OCI-LY1 (cell line): ENCODE measurements around the gene DNAAF5.

Experiments
- H2AFZ ChIP-seq: fragments of 200-600 bp; sonication (generic), shearing (Covaris generic); 2 replicates; pipeline ENCODE4 v1.6.0; 2014; ENCODE audit warnings: antibody characterized with exemption, mild to moderate bottlenecking, low read length
- H3F3A ChIP-seq: fragments of 200-600 bp; sonication (generic), shearing (Covaris generic); 2 replicates; pipeline ENCODE4 v1.6.0; 2014; ENCODE audit warnings: mild to moderate bottlenecking, antibody characterized with exemption, low read length, moderate library complexity; ENCODE audit not compliant: insufficient read depth
- H3K27ac ChIP-seq: fragments of 200-600 bp; sonication (generic); 2 replicates; pipeline ENCODE4 v1.5.1; 2014; ENCODE audit warnings: low read length, mixed run types, mild to moderate bottlenecking, low read depth; ENCODE audit not compliant: poor library complexity, severe bottlenecking
- H3K27me3 ChIP-seq: fragments of 200-600 bp; sonication (generic); 2 replicates; pipeline ENCODE4 v1.6.0; 2014; ENCODE audit warnings: antibody characterized with exemption, mild to moderate bottlenecking, low read length, moderate library complexity; ENCODE audit not compliant: insufficient read depth
- H3K36me3 ChIP-seq: fragments of 200-600 bp; sonication (generic); 2 replicates; pipeline ENCODE4 v1.6.1; 2014; ENCODE audit warnings: mild to moderate bottlenecking, antibody characterized with exemption, low read length, moderate library complexity, mixed read lengths; ENCODE audit not compliant: insufficient read depth
- H3K4me1 ChIP-seq: fragments of 200-600 bp; sonication (generic); 2 replicates; pipeline ENCODE4 v1.5.1; 2014; ENCODE audit warnings: mild to moderate bottlenecking, low read length, moderate library complexity; ENCODE audit not compliant: insufficient read depth, severe bottlenecking
- H3K4me2 ChIP-seq: fragments of 200-600 bp; sonication (generic), shearing (Covaris generic); 2 replicates; pipeline ENCODE4 v1.6.1; 2014; ENCODE audit warnings: low read length
- H3K4me3 ChIP-seq: fragments of 200-600 bp; sonication (generic); 2 replicates; pipeline ENCODE4 v1.5.1; 2014; ENCODE audit warnings: low read length, low read depth, mild to moderate bottlenecking, mixed read lengths; ENCODE audit not compliant: poor library complexity, severe bottlenecking
- H3K79me2 ChIP-seq: fragments of 200-600 bp; shearing (Covaris generic); 2 replicates; pipeline ENCODE4 v1.6.1; 2016; ENCODE audit warnings: mixed run types, low read length, mixed read lengths; ENCODE audit not compliant: insufficient read depth
- H3K9ac ChIP-seq: fragments of 200-600 bp; sonication (generic), shearing (Covaris generic); 2 replicates; pipeline ENCODE4 v1.6.1; 2014; ENCODE audit warnings: mild to moderate bottlenecking, low read length, mixed read lengths
- H3K9me2 ChIP-seq: fragments of 200-600 bp; sonication (generic), shearing (Covaris generic); 2 replicates; pipeline ENCODE4 v1.6.1; 2014; ENCODE audit warnings: low read depth, mild to moderate bottlenecking, low read length, mixed read lengths
- H3K9me3 ChIP-seq: fragments of 200-600 bp; shearing (Covaris generic); 2 replicates; pipeline ENCODE4 v1.6.1; 2014; ENCODE audit warnings: low read length, mixed read lengths
- H4K20me1 ChIP-seq: fragments of 200-600 bp; sonication (generic), shearing (Covaris generic); 2 replicates; pipeline ENCODE4 v1.6.0; 2016; ENCODE audit warnings: mild to moderate bottlenecking, low read length; ENCODE audit not compliant: insufficient read depth
- CTCF ChIP-seq: fragments of 200-600 bp; sonication (generic), shearing (Covaris generic); IDR thresholded peaks from 2 replicates; pipeline ENCODE4 v1.5.1; 2017; ENCODE audit warnings: mild to moderate bottlenecking, antibody characterized with exemption, low read length, moderate library complexity, mixed read lengths
- EZH2 ChIP-seq: fragments of 200-600 bp; sonication (generic), shearing (Covaris generic); IDR thresholded peaks from 2 replicates; pipeline ENCODE4 v1.8.0; 2017; ENCODE audit warnings: borderline replicate concordance, mixed run types, mild to moderate bottlenecking, antibody characterized with exemption, low read length, moderate library complexity, mixed read lengths

Gene DNAAF5

DNA sequence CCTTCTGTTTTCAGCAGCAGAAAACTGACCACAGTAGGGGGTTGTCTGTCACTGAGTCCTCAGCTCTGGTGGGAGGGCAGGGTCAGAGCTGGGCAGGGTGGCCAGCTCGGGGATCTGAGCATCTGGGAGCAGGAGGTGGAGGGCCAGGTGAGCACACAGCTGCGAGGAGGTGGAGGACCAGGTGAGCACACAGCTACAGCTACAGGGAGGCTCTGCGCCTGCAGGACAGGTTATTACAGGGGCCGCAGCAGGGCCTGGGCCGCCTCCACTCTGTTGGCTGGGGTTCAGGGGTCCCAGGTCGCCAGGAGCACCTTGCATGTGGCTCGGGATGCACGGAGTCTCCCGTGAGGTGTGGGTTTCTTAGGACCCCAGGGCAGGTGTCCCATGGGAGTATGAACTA lies 53.0 kb downstream of the DNAAF5 start:
- Histone ChIP-seq H2AFZ (no peak overlapping the region), H3K4me3 (no peak overlapping the region), H3K4me1 (no peaks in the 10 kb centered on the region), H3K27me3 (no peaks in the 10 kb centered on the region), H3K27ac (no peak overlapping the region), H3K79me2 (no peaks in the 10 kb centered on the region), H3K4me2 (no peak overlapping the region), H3K9ac (no peak overlapping the region), H3K9me3 (no peaks in the 10 kb centered on the region), H4K20me1 (no peaks in the 10 kb centered on the region), H3F3A (no peaks in the 10 kb centered on the region), H3K36me3 (peaks cover 77% of the 10 kb centered on the region), H3K9me2 (no peaks in the 10 kb centered on the region)
- TF ChIP-seq CTCF: no peak
- TF ChIP-seq EZH2: no peak

DNA sequence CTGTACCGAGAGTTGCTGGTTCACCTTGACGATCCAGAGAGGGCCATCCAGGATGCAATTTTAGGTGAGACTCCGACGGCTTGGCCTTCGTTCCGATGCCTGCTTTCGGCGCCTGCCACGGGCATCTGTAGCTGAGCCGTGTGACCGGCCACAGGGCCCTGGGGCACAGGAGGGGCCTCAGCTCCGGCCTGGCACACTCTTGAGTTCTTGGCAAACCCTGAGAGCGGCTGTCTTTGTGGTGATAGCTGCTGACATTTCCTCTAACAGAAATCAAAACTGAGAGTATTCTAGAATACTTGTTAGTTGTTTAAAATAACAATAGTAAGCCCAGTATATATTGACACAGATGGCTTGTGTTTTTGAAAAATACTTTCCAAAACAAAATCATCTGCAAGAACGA lies 53.6 kb downstream of the DNAAF5 start:
- no peaks in the 10 kb centered on the region for H3K4me1 ChIP-seq

DNA sequence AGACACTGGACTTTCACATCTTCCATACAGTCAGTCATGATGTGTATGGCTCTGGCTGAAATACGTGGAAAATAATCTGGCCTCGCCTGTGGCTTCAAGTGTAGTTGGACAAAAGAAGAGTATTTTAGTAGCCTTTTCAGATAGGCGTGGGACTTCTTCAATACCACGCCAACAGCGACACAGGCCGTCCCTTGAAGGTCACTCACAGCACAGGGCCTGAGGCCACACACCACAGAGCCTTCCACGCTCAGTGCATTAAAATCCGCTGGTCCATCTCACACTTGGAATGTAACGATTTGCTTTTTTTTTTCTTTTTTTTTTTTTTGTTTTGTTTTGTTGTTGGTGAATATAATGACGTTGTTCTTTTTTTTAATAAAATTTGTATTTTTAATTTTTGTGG lies 54.0 kb downstream of the DNAAF5 start:
- peaks cover 78% of the 10 kb centered on the region for H3K36me3 ChIP-seq
- no peaks in the 10 kb centered on the region for H3K79me2 ChIP-seq
- no peak overlapping the region for H3K4me3 ChIP-seq
- H3K27ac ChIP-seq: no peak overlapping the region
- TF ChIP-seq CTCF: no peak
- TF ChIP-seq EZH2: no peak
- no peaks in the 10 kb centered on the region for H4K20me1 ChIP-seq
- H3F3A ChIP-seq: no peaks in the 10 kb centered on the region
- no peak overlapping the region for H2AFZ ChIP-seq
- H3K4me2 ChIP-seq: no peak overlapping the region
- no peaks in the 10 kb centered on the region for H3K4me1 ChIP-seq
- no peaks in the 10 kb centered on the region for H3K27me3 ChIP-seq
- no peaks in the 10 kb centered on the region for H3K9me2 ChIP-seq
- no peak overlapping the region for H3K9ac ChIP-seq
- no peaks in the 10 kb centered on the region for H3K9me3 ChIP-seq

More for the DNA sequence above, 53.6 kb downstream of the DNAAF5 start:
- Histone ChIP-seq H3K27me3 (no peaks in the 10 kb centered on the region), H3K27ac (no peak overlapping the region), H3K36me3 (peaks cover 78% of the 10 kb centered on the region), H3K4me2 (no peak overlapping the region), H3K9me3 (no peaks in the 10 kb centered on the region), H3K9me2 (no peaks in the 10 kb centered on the region), H3K4me3 (no peak overlapping the region), H3K79me2 (no peaks in the 10 kb centered on the region), H3K9ac (no peak overlapping the region), H3F3A (no peaks in the 10 kb centered on the region), H4K20me1 (no peaks in the 10 kb centered on the region), H2AFZ (no peak overlapping the region)
- TF ChIP-seq EZH2: no peak
- TF ChIP-seq CTCF: no peak
